Common myeloid progenitor, CD34-positive (primary cell): Measurements from ENCODE around the gene LYSMD1. TPM values are rescaled to one million over a fixed set of nuclear protein-coding genes. Genes with fewer than 3 reads are reported as not detected.
"Not testable (repeated sequence)": the region's sequence is repeated elsewhere in the genome, so short reads cannot be mapped to it uniquely, and the experiment has no call there.

ENCODE experiments used
- CTCF ChIA-PET: fragments of 350-600 bp; sonication (Branson Sonifier 250); formaldehyde crosslinking; loops from one replicate; lab custom pipeline; 2021; ENCODE audit warnings: antibody characterized with exemption; lab: Charles Lee
- POLR2A ChIA-PET: fragments of 350-600 bp; sonication (Branson Sonifier 250); formaldehyde crosslinking; loops from one replicate; lab custom pipeline; 2021; ENCODE audit warnings: antibody characterized with exemption; lab: Charles Lee
- DNase-seq, 3 donors: peaks; one replicate each; pipeline versions ENCODE4 v3.0.0 to v3.0.0-alpha.2; 2013
- H3K27ac ChIP-seq, 2 experiments: 1 replicate in 1 of 2; 2 replicates in 1 of 2; pipeline ENCODE4 v1.7.0; 2013; ENCODE audit warnings: inconsistent platforms in 2 of 2, low read length in 2 of 2, mild to moderate bottlenecking in 2 of 2, low read depth in 1 of 2, moderate library complexity in 1 of 2; ENCODE audit not compliant: severe bottlenecking in 2 of 2, insufficient read depth in 1 of 2, poor library complexity in 1 of 2
- H3K27me3 ChIP-seq, 5 experiments: replicated peaks in 2 of 5; 1 replicate in 3 of 5; 2 replicates in 2 of 5; pipeline versions ENCODE4 v1.6.1 to v1.7.0; 2013; ENCODE audit warnings: low read length in 4 of 5, mild to moderate bottlenecking in 2 of 5, moderate library complexity in 2 of 5, inconsistent platforms in 1 of 5; ENCODE audit not compliant: insufficient read depth in 5 of 5, control insufficient read depth in 4 of 5
- H3K36me3 ChIP-seq, 4 experiments: 1 replicate in 2 of 4; 2 replicates in 2 of 4; pipeline versions ENCODE4 v1.6.1 to v1.7.0; 2013; ENCODE audit warnings: low read length in 3 of 4, control low read depth in 1 of 4, mild to moderate bottlenecking in 1 of 4; ENCODE audit not compliant: control insufficient read depth in 4 of 4, insufficient read depth in 4 of 4
- H3K4me1 ChIP-seq, 4 experiments: 1 replicate in 3 of 4; 2 replicates in 1 of 4; pipeline versions ENCODE4 v1.6.1 to v1.7.1; 2013; ENCODE audit warnings: low read length in 3 of 4, mild to moderate bottlenecking in 3 of 4, control low read depth in 1 of 4, inconsistent platforms in 1 of 4, moderate library complexity in 1 of 4; ENCODE audit not compliant: control insufficient read depth in 4 of 4, insufficient read depth in 4 of 4; ENCODE audit errors: control extremely low read depth in 1 of 4
- H3K4me3 ChIP-seq, 7 experiments: 1 replicate in 4 of 7; 2 replicates in 3 of 7; pipeline versions ENCODE4 v1.5.1 to v1.7.0; 2013; ENCODE audit warnings: mild to moderate bottlenecking in 7 of 7, low read length in 6 of 7, moderate library complexity in 6 of 7, inconsistent platforms in 2 of 7, low read depth in 2 of 7, control low read depth in 1 of 7; ENCODE audit not compliant: insufficient read depth in 4 of 7, control insufficient read depth in 1 of 7; ENCODE audit errors: extremely low read depth in 1 of 7
- H3K9me3 ChIP-seq, 5 experiments: 1 replicate in 4 of 5; 2 replicates in 1 of 5; pipeline versions ENCODE4 v1.6.1 to v1.7.1; 2013; ENCODE audit warnings: low read length in 4 of 5, mild to moderate bottlenecking in 2 of 5, inconsistent platforms in 1 of 5, low read depth in 1 of 5, moderate library complexity in 1 of 5; ENCODE audit not compliant: control insufficient read depth in 4 of 5, insufficient read depth in 2 of 5; ENCODE audit errors: control extremely low read depth in 1 of 5
- WGBS: methylation state at CpG from one replicate; pipeline ENCODE4 v1.1.5; 2013; ENCODE audit not compliant: insufficient coverage; 5-methylcytosine and 5-hydroxymethylcytosine counted together
- polyA plus RNA-seq: library from polyadenylated mRNA; unstranded; fragments of 120-200 nt; gene quantifications from one replicate; pipeline ENCODE4 v1.2.1, GENCODE V29; 2013

LYSMD1 gene, protein sequence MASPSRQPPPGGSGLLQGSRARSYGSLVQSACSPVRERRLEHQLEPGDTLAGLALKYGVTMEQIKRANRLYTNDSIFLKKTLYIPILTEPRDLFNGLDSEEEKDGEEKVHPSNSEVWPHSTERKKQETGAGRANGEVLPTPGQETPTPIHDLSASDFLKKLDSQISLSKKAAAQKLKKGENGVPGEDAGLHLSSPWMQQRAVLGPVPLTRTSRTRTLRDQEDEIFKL
- polyA plus RNA-seq, result 2.4 TPM

DNA sequence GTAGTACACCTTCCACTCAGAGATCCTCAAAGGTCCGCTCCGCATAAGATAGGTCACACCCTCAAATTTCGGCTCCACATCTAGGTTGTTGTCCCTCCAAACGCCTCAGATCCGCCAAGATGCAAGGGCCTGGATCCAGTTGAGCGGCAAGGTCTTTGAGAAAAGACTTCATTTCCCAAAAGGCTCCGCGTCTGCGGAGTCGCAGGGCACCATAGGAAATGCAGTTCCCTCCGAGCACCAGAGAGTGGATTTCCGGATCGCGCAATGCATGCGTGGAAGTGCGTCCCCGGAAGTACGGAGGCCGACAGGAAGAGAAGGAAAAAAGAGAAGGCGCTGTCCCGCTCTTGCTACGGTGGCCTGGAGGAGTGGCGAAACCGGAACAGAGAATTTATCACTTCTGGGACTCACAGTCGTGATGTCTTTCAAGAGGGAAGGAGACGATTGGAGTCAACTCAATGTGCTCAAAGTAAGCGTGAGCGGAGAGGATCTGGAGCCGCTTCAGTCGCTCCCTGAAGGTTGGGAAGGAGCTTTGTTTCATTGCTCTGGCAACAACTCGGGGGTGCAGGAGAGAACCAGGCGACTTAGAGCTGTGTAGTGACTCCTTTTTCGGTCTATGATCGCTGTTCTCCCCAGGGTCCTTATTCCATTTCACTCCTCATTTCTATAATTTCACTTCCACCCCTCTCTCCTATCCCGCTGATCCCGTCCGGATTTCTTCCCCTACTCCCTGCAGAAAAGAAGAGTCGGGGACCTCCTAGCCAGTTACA, at the start of gene LYSMD1, which contains the start of gene SCNM1:
TSS of gene LYSMD1 (minus strand) at position 165 of the 767 bp plus-strand sequence. CDS start 644 bp downstream, outside the sequence.
TSS of gene SCNM1 (plus strand) at position 407 of the 767 bp plus-strand sequence. CDS start at position 416, 9 bp downstream.
- ChIA-PET POLR2A (interaction anchor here (0.7 to 0.9 kb wide), 2 partner anchors 24 to 161 kb away, joined by 3 read pairs; partner anchors contain the start of gene VPS72), CTCF (interaction anchor here (0.9 to 1.4 kb wide), 7 partner anchors 8 to 166 kb away, joined by 3 to 4 read pairs (median 3); partner anchors contain the start of genes TMOD4 and TNFAIP8L2)
- Histone ChIP-seq H3K36me3 (peaks cover 1 to 42% (median 26%) of the 10 kb centered on the region in 4 experiments), H3K4me1 (peaks cover 0 to 28% (median 25%) of the 10 kb centered on the region in 4 experiments), H3K27me3 (no peaks in the 10 kb centered on the region), H3K4me3 (peak within 1 kb of the TSS; percentile 78 to 99 (median 94)), H3K27ac (peak within 1 kb of the TSS; percentile 84 to 89), H3K9me3 (no peaks in the 10 kb centered on the region)
- peak; percentile 99 to 100 (median 100) for DNase-seq
- 2% methylated on average over 28 of the region's 38 CpGs for WGBS

DNA sequence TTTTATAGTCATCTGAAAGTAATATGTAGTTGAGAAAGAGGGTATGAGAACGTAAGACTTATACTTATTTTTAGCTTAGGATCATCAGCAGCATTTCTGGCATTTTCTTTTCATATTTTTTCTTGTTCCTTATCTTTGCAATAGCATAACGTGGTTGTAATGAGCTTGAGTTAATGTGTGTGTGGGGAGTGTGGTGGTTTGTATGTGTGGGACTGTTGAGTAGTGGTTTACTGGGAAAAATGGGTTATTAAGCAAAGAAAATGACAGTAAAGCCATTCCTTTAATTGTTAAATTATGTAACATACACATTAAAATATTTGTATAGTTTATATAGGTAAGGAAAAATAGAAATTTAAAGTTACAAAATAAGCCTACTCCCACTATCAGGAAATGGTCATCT, 47.9 kb upstream of the LYSMD1 start:
- Histone ChIP-seq H3K27ac (no peak overlapping the region), H3K9me3 (no peaks in the 10 kb centered on the region), H3K27me3 (no peaks in the 10 kb centered on the region), H3K36me3 (peaks cover 5 to 18% (median 9%) of the 10 kb centered on the region in 4 experiments), H3K4me3 (no peak overlapping the region), H3K4me1 (no peaks in the 10 kb centered on the region)
- WGBS, result no CpG with 5 or more reads among the region's 2 CpGs
- no peak for DNase-seq
- ChIA-PET POLR2A (no interaction called here), CTCF (interaction anchor here (1.0 kb wide), 1 partner anchor 14 kb away, joined by 4 read pairs; no protein-coding TSS in a partner anchor)

DNA sequence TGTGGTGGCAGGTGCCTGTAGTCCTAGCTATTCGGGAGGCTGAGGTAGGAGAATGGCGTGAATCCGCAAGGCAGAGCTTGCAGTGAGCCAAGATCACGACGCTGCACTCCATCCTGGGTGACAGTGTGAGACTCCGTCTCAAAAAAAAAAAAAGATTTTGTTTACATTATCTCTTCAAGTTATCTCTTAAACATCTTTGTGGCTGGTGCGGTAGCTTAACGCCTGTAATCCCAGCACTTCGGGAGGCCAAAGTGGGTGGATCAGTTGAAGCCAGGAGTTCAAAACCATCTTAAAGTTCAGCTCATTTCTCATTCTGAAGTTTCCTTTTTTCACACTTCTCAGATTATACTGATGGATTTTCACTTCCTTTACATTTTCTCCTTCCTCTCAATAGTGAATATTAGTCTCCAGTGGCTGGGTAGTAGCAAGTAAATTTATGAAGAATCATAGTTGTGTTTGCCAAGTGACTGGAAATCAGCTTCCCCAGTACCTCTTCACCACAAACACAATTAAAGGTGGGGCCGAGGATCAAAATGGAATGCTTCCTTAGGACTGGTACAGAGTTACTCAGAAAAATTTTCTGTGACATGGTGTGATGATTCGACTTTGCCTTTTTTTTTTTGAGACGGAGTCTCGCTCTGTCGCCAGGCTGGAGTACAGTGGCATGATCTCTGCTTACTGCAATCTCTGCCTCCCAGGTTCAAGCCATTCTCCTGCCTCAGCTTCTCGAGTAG, 46.4 kb upstream of the LYSMD1 start:
- Histone ChIP-seq H3K27me3 (no peaks in the 10 kb centered on the region), H3K27ac (no peak overlapping the region), H3K36me3 (peaks cover 5 to 26% (median 16%) of the 10 kb centered on the region in 4 experiments), H3K9me3 (no peaks in the 10 kb centered on the region), H3K4me1 (no peaks in the 10 kb centered on the region), H3K4me3 (no peak overlapping the region)
- CTCF ChIA-PET, result interaction anchor here (0.6 to 1.9 kb wide), 9 partner anchors 13 to 1803 kb away, joined by 3 to 6 read pairs (median 3); no protein-coding TSS in a partner anchor
- POLR2A ChIA-PET, result no interaction called here
- 95% methylated on average over 7 of the region's 15 CpGs for WGBS
- DNase-seq, result no peak

DNA sequence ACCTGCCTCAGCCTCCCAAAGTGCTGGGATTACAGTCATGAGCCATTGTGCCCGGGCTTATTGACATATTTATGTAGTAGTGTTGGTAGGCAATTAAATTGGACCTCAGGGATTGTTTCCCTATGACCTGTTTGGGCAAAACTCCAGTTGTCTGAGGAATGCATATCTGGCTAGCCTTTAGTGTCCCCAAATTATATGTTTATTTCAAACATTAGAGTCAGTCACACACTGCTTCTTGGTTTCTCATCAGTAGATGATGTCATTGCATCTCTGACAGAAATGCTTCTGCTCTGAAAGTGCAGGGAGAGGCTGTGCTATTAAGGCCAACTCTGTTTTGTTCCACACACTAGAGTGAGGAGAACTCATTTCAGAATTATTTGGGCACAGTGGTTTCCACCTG, 45.1 kb upstream of the LYSMD1 start:
- no peak for DNase-seq
- ChIA-PET POLR2A (no interaction called here), CTCF (interaction anchor here (1.2 kb wide), 1 partner anchor 16 kb away, joined by 3 read pairs; no protein-coding TSS in a partner anchor)
- Histone ChIP-seq H3K27ac (no peak overlapping the region), H3K27me3 (no peaks in the 10 kb centered on the region), H3K9me3 (no peaks in the 10 kb centered on the region), H3K4me1 (no peaks in the 10 kb centered on the region), H3K4me3 (no peak overlapping the region), H3K36me3 (peaks cover 6 to 33% (median 21%) of the 10 kb centered on the region in 4 experiments)
- 80% methylated on average over 1 of the region's 1 CpG for whole genome bisulfite sequencing

DNA sequence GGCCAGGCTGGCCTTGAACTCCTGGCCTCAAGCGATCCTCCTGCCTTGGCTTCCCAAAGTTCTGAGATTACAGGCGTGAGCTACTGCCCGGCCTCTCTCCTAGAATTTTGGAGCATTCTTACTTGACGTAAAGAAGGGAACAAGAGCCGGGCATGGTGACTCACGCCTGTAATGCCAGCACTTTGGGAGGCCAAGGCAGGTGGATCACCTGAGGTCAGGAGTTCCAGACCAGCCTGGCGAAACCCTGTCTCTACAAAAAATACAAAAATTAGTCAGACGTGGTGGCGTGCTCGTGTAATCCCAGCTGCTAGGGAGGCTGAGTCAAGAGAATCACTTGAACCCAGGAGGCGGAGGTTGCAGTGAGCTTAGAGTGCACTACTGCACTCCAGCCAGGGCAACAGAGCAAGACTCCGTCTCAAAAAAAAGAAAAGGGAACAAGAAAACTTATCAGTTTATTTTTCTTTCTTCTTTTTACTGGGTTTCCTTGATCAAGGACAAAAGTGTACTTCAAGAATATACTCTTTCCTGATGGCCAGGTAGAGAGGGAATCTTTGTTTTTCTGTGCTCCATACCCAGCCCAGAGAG, 39.8 kb upstream of the LYSMD1 start:
- WGBS, result 98% methylated on average over 12 of the region's 12 CpGs
- not testable (repeated sequence) for H3K4me3 ChIP-seq, H3K27ac ChIP-seq, H3K9me3 ChIP-seq, H3K27me3 ChIP-seq, DNase-seq
- H3K4me1 ChIP-seq, result peaks cover 4 to 21% (median 16%) of the 10 kb centered on the region in 4 experiments
- CTCF ChIA-PET, result interaction anchor here (0.7 kb wide), 1 partner anchor 45 kb away, joined by 3 read pairs; no protein-coding TSS in a partner anchor
- H3K36me3 ChIP-seq, result peaks cover 8 to 33% (median 21%) of the 10 kb centered on the region in 4 experiments
- POLR2A ChIA-PET, result interaction anchor here (0.6 kb wide), 1 partner anchor 14 kb away, joined by 3 read pairs; no protein-coding TSS in a partner anchor

DNA sequence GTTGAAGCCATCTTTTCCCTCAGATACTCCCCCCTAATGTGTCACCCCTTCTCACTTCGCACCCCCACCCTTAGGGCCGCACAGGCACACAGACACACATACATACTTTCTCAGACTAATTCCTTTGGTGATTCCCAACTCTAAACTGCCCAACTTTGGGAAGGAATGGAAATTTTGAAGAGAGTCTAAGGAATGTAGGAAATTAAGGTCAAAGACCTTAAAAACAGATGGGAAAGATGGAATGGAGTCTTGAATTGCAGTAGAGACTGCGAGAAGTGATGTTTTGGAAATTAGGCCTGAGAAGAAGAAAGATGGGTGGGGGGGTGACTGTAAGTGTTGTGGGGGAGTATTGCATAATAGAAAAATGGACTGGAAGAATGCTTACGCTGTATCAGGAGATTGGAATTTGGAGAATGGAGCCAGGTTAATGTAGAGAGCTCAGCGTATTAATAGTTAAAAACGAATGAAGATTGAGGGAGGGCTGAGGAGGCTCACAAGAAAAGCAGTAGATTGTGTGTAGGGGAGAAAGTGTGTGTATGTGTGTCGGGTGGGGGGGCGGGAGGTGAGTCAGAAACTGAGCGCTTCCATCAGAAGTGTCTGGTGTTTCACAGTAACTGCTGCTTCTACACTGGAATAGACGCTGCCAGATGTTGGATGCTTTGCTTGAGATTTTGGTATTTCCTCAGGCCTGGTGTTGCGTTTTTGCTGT, 34.3 kb upstream of the LYSMD1 start:
- ChIA-PET POLR2A (no interaction called here), CTCF (interaction anchor here (1.0 to 1.4 kb wide), 4 partner anchors 18 to 52 kb away, joined by 3 to 4 read pairs (median 4); no protein-coding TSS in a partner anchor)
- H3K4me3 ChIP-seq, result peak overlapping the region in 6 of 7 experiments; percentile 80 to 100 (median 96)
- H3K27ac ChIP-seq, result peak overlapping the region in 1 of 2 experiments; percentile 92
- H3K9me3 ChIP-seq, result no peaks in the 10 kb centered on the region
- DNase-seq, result peak in 2 of 3 donors; percentile 26 to 33
- WGBS, result 91% methylated on average over 6 of the region's 11 CpGs
- H3K27me3 ChIP-seq, result no peaks in the 10 kb centered on the region
- peaks cover 0 to 10% (median 6%) of the 10 kb centered on the region in 4 experiments for H3K36me3 ChIP-seq
- peaks cover 15 to 43% (median 34%) of the 10 kb centered on the region in 4 experiments for H3K4me1 ChIP-seq
